Activated T-cell treated with anti-CD3 and anti-CD28 coated beads for 4 hours (primary cell): ENCODE results near the gene TBCC.
"Not testable (repeated sequence)": the region's sequence is repeated elsewhere in the genome, so short reads cannot be mapped to it uniquely, and the experiment has no call there.

Source experiments
- DNase-seq: peaks from one replicate; pipeline ENCODE4 v3.0.0-alpha.2; 2020

Gene TBCC

GRCh38 chr6:42769836-42770235, 23.9 kb upstream of the TBCC start:
- DNase-seq: no peak

DNA sequence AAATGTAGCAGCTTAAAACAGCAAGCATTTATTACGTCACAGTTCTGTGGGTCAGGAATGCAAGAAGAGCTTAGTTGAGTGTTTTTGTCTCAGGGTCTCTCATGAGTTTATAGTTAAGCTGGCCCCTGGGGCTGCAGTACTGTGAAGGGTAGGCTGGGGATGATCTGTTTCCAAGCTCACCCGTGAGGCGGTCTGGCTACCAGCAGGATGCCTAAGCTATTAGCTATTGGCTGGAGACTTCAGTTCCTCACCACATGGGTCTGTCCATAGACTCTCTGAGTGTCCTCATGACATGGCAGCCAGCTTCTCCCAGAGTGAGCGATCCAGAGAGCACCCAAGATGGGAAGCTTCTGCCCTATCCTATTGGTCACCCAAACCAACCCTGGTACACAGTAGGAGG, 23.1 kb upstream of the TBCC start:
- DNase-seq: no peak

DNA sequence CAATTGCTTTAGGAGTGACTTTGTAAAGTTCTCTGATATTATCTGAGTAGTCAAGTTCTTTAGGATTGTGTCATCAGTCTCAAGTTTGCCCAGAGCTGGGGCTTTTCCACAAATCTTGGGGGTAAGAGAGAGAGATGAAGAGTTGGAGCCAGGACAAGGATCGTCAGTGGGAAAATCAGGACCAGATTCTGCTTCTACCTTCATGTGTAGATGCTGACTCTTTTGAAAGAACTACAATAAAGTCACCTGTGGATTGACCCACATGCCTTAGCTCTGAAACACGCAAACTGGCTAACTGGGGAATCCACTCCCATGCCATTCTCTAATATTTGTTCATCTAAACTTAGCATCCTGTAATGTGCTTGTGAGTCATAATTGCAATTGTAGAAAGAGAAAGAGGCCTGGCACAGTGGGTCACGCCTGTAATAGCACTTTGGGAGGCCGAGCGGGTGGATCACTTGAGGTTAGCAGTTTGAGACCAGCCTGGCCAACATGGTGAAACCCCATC, 20.3 kb upstream of the TBCC start:
- DNase-seq: no peak

DNA sequence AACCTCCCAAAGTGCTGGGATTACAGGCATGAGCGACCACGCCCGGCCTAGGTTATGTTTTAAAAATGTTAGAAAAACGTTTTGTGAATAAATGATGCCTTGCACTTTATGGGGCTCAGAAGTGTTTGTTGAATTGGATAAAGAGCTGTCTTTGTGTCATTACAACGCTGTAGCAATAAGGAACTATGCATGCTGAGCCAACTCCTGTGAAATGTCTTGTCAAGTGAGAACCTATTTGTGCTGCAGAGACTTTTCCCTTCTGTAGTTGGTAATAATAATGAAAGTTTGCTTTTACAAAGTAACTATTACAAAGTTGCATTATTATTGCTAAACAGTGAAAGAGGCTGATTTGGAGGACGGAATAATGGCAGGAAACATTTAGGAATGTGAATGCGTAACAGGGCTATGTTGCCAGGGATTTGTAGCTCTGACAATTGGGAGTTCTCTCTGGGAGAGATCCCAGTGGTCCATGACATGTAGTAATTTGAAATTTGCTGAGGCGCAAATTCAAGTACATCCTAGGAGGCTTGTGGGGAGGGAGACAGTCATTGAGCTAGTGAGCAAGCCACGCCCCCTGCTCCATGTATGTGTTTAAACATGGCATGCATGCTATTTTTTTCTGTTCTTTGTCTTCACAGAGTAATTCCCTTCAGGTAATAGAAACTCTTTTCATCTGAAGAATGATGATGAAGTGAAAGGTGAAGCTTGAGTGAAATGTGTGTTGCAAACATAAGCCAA, 19.2 kb upstream of the TBCC start:
- no peak for DNase-seq

DNA sequence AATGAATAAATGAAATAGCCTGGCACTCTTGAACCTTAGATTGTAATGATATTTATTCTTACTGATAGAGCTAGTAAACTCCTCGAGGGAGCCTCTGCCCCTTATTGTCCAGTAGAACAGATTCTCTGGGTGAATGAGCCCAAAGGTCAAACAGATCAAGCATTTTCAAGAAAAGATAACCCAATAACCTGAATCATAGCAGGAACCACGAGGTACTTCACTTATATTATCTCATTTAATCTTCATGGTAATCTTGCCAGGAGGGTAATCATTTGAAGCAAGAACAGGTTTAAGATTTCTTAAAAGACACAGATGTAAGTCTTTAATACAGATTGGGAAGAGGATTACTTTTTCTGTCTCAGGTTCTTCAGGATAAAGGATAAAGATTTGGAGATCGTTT, 17.0 kb upstream of the TBCC start:
- DNase-seq: no peak

DNA sequence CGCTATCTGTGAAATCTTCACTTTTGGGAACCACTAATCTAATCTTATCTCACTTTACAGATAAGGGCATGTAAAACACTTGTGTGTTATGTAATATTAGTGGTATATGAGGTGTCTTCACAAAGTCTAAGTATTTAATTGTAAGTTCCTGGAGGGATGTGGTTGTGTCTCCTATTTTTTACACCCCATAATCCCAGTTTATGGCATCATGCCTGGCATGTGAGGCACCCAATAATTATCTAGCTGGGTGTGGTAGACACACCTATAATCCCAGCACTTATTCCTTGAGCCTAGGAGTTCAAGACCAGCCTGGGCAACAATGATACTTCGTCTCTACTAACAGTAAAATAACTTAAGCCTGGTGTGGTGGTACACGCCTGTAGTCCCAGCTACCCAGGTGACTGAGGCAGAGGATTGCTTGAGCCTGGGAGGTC, 16.5 kb upstream of the TBCC start:
- no peak for DNase-seq

DNA sequence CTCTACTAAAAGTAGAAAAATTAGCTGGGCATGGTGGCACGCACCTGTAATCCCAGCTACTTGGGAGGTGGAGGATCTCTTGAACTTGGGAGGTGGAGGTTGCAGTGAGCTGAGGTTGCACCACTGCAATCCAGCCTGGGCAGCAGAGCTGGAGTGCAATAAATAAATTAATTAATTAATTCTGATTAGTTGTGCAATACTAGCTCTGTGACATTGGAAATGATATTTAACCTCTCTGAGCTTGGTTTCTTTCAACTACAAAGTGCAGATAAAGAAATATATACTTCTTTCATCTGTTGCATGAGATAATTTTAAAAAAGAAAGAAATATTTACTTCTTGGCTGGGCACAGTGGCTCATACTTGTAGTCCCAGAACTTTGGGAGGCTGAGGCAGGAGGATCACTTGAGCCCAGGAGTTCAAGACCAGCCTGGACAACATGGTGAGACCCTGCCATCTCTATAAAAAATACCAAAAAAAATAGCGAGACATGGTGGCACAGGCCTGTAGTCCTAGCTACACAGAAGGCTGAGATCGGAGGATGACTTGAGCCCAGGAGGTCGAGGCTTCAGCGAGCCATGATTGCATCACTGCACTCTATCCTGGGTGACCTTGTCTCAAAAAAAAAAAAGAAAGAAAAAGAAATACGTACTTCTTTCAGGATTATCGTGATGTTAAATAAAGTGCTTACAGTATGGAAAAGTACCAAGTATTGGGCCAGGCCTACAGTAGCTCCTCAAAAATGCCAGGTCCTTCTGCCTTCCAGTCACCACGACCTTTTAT, 15.6 kb upstream of the TBCC start:
- no peak for DNase-seq

DNA sequence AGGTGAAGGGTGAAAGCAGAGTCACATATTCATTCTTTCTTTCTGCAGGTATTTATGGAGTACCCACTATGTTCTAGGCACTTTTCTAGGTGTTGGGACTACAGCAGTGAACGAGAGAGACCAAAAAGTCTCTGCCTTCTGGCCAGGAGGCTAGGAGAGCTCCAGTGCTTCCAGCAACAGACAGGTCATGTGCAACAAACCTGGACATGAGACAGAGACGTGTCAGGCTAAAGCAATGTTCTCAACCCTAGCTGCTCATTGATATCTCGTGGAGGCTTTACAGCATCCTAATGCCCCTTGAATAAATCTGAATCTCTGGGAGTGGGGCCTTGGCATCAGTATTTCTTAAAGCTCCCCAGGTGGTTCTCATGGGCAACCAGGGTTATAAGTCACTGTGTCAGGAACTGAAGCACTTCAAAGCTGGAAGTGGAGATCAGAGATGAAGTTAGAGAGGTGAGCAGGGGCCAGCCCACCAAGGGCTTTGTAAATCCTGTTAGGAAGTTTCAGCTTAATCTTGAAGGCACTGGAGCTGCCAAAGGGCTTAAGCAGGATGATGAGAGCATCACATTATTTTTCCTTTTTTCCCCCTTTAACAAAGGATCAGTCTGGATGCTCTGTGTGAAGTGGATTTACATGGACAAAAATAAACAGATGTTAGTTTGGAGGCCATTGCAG, 13.0 kb upstream of the TBCC start:
- no peak for DNase-seq

DNA sequence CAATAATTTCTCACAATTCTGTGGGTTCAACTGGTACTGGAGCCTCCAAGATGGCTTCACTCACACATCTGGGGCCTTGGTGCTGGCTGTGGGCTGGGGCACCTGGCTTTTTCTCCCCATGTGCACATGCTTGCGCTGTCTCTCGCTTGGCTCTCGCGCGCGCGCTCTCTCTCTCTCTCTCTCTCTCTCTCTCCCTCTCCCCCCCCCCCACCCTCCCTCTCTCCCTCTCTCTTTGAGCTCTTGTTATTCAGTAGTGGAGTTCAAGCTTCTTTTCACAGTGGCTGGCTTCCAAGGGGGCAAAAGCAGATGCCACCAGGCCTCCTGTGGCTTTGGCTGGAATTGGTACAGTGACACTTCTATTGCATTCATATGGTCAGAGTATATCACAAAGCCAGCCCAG, 10.8 kb upstream of the TBCC start:
- no peak for DNase-seq

GRCh38 chr6:42754759-42755158, 8.9 kb upstream of the TBCC start:
- DNase-seq: no peak

- DNase-seq: no peak
Observed at GRCh38 chr6:42751055-42751454, 5.2 kb upstream of the TBCC start.

DNA sequence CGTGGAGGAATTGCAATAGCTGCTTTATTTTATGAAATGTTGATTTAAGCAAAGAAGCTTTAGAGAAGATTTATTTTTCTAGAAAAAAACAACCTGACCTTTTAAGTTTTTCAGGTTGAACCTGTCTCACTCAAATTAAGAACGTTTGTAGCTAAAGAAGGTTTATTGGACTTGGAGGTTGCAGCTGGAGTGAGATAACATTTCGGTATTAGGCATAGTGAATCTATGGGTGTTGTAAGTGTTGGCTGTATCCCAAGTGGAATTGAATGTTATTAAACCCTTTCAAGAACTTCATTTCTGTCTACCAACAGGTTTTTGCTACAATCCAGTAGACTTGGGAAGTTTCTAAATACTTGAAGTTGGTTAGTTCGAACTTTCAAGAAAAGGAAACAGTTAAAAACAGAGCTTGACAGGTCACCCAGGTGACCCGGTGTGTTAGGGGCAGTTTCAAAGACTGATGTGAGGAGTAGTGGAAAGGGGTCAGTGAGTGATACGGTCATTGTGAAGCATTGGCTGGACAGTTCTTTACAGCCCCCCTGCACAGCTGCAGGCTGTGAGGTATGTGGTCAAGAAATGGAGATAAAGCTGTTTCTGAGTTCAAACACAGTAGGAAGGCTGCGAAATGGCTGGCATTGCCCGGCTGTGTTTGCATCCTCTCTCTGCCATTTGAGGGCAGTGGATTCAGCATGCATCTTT, 2.4 kb upstream of the TBCC start:
- DNase-seq: no peak

- peak; percentile 46 for DNase-seq
Observed at GRCh38 chr6:42746463-42747391, 824 bp upstream of the TBCC start.

DNA sequence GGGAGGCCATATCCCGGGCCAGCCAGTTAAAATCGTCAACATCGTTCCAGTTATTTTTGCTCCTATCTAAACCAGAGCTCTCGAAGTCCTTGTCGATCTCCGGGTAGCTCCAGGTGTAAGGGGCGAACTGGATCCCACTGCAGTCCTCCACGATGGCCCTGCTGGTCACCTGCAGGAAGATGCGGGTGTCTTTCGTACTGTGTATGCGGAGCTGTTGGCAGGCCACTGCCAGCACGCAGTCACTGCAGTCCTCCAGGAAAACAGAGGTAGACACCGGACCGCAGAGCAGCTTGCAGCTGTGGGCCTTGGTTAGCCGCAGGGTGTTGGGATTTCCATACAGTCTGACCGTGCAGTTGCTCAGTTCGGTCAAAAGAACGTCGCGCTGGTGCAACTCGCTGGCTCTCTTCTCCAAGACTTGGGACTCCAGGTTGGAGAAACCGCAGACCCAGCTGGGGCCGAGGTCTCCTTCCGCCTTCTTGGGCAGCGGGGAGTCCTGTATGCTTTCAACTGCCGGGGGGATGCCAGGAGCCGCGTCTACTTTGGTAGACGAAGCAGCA, 742 bp downstream of the TBCC start:
- no peak for DNase-seq

- DNase-seq: no peak
Observed at GRCh38 chr6:42744351-42744893, 1.5 kb downstream of the TBCC start.

GRCh38 chr6:42742116-42742894, 3.6 kb downstream of the TBCC start:
- no peak for DNase-seq

DNA sequence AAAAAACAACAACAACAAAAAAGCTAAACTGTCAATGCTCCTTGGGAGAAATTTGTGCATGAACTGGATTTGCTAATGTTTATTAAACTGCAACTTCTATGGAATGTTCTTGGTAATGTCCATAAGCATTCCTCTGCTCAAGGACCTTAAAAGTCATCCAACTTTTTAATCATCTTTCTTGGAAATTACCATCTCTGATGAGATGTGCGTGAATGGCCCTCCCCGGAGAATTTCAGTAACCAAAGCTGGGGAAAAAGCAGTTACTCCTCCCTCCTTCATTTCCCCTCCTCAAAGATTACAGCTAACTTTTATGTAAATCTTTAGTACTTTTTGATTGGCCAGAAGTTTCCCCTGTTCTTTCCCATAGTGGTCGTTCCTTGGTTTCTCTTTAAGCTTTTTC, 5.2 kb downstream of the TBCC start:
- no peak for DNase-seq

DNA sequence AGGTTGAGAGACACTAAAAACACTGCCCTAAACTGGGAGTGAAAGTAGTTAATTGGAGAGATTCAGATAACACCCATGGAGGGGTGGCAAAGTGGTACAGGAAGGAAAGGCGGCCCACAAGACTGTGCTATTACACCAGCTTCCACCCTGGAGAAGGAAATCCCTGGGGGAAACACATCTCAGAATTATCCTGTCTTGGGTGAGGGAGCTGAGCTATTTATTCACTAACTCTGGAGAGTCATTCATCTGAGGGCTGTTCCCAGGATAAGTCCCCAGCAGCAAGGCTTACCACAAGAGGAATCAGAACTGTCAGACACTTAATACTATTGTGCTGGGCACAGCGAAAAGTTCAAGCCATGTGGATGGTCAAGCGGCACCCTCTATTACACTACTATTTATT, 9.9 kb downstream of the TBCC start:
- DNase-seq: no peak

GRCh38 chr6:42733867-42734481, 11.9 kb downstream of the TBCC start:
- DNase-seq: not testable (repeated sequence)

DNA sequence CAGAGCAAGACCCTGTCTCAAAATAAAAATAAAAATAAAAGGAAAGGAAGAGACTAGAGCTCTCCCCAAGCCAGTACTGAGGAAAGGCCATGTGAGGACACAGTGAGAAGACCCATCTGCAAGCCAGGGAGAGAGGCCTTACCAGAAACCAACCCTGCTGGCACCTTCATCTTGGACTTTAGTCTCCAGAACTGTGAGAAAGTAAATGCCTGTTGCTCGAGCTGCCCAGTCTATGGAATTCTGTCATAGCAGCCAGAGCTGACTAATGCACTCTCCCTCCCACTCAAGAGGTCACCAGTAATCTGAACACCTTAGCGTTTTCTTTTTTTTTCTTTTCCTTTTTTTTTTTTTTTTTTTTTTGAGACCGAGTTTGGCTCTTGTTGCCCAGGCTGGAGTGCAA, 16.2 kb downstream of the TBCC start:
- no peak for DNase-seq
